Psoas muscle (tissue), 8 donors: Measurements from ENCODE around the gene RAB3IL1. TPM values are rescaled to one million over a fixed set of nuclear protein-coding genes. Genes with fewer than 3 reads are reported as not detected.

Source experiments
- ATAC-seq, 4 donors: fragments of 200-7000 bp; cut with Tn5 transposase; one replicate each; pipeline ENCODE4 v1.9.1; 2020; ENCODE audit warnings: moderate library complexity in 3 of 4, mild to moderate bottlenecking in 2 of 4
- DNase-seq, 2 donors: peaks; one replicate each; pipeline ENCODE4 v3.0.0-alpha.2; 2020
- H3K27ac ChIP-seq: fragments of 200-600 bp; one replicate; pipeline ENCODE4 v1.8.0; 2022
- H3K27me3 ChIP-seq, 3 donors: fragments of 200-600 bp in 1 of 3; one replicate each; pipeline versions ENCODE4 v1.6.1 to v1.8.0; 2013 to 2022; ENCODE audit warnings: low read length in 2 of 3, mild to moderate bottlenecking in 2 of 3, moderate library complexity in 1 of 3; ENCODE audit not compliant: insufficient read depth in 3 of 3
- H3K36me3 ChIP-seq, 2 donors: fragments of 200-600 bp in 1 of 2; one replicate each; pipeline versions ENCODE4 v1.6.1 to v1.8.0; 2013 to 2022; ENCODE audit warnings: low read depth in 1 of 2, mild to moderate bottlenecking in 1 of 2, moderate library complexity in 1 of 2; ENCODE audit not compliant: insufficient read depth in 1 of 2
- H3K4me1 ChIP-seq: fragments of 200-600 bp; one replicate; pipeline ENCODE4 v1.8.0; 2022
- H3K4me3 ChIP-seq: fragments of 200-600 bp; one replicate; pipeline ENCODE4 v1.8.0; 2022; ENCODE audit warnings: mild to moderate bottlenecking
- H3K9me3 ChIP-seq: fragments of 200-600 bp; one replicate; pipeline ENCODE4 v1.8.0; 2022
- CTCF ChIP-seq: fragments of 200-600 bp; IDR thresholded peaks from one replicate; pipeline ENCODE4 v1.8.0; 2022; ENCODE audit warnings: antibody characterized with exemption
- WGBS, 3 donors: extraction: QIAGEN DNeasy Blood & Tissue Kit; methylation state at CpG; one replicate each; pipeline versions ENCODE4 v1.1.6 to v1.1.7; 2013; 5-methylcytosine and 5-hydroxymethylcytosine counted together
- intact Hi-C, 2 donors: fragments of 100-400 bp; cut with DNase I; formaldehyde crosslinking; loops; one replicate each; pipeline versions ENCODE4 v1.11.0 to v1.14.2; 2022
- polyA plus RNA-seq, 3 donors: library from polyadenylated mRNA; stranded (reverse); fragments of 200-250 nt; gene quantifications; one replicate each; pipeline ENCODE4 v1.2.3, GENCODE V29; 2013
- total RNA-seq, 4 donors: library from RNA; stranded (reverse); fragmentation: NEBNext Ultra II Directional in 2 of 4; extraction: Animal tissue kit (Norgen Biotek cat#: 25700) in 2 of 4; gene quantifications; one replicate each; pipeline versions ENCODE4 v1.2.1 to v1.2.4, GENCODE V29; 2021 to 2023
- donor health status: healthy with polysubstance abuse.
- donor health status: DM: no; HTN: no; CAD: no; lungs with moderate emphysema.
- donor health status: Bipolar disorder and iron deficiency.
- donor health status: healthy.
- donor health status: DM: yes; HTN: yes; CAD: no.
- donor health status: DM: no; HTN: no; CAD: no.
- donor health status: DM: no; HTN: no; CAD: no.
- donor health status: DM: yes; HTN: yes; CAD: no.

Gene RAB3IL1
- total and polyA plus RNA-seq, 7 donors = 1.7 to 5.9 (median 4.9) TPM

- Histone ChIP-seq H3K4me3 (no peak overlapping the region), H3K27me3 (no peaks in the 10 kb centered on the region), H3K27ac (no peak overlapping the region), H3K4me1 (peaks cover 7% of the 10 kb centered on the region), H3K9me3 (no peaks in the 10 kb centered on the region), H3K36me3 (peaks cover 10 to 53% of the 10 kb centered on the region in 2 donors)
- ATAC-seq (peak in 2 of 4 donors; percentile 43 to 46), DNase-seq (no peak)
- TF ChIP-seq CTCF = no peak
- intact Hi-C loops = loop anchor here in 1 of 2 donors (5.0 kb wide), 1 partner anchor 77 kb away; no protein-coding TSS in a partner anchor
- 28 to 49% (median 36%) methylated on average over 12 of the region's 12 CpGs for WGBS, 3 donors
Observed at GRCh38 chr11:61874377-61874809, 43.0 kb downstream of the RAB3IL1 start.

GRCh38 chr11:61873588-61874376, 43.6 kb downstream of the RAB3IL1 start:
- TF ChIP-seq CTCF = no peak
- no peak overlapping the region for H3K27ac ChIP-seq
- 51 to 71% (median 53%) methylated on average over 15 to 16 of the region's 16 CpGs for WGBS, 3 donors
- no peak overlapping the region for H3K4me3 ChIP-seq
- no peaks in the 10 kb centered on the region for H3K9me3 ChIP-seq
- peaks cover 7% of the 10 kb centered on the region for H3K4me1 ChIP-seq
- intact Hi-C loops = loop anchor here in 1 of 2 donors (5.0 kb wide), 1 partner anchor 76 kb away; no protein-coding TSS in a partner anchor
- H3K36me3 ChIP-seq = peaks cover 7 to 47% of the 10 kb centered on the region in 2 donors
- H3K27me3 ChIP-seq = no peaks in the 10 kb centered on the region
- DNase-seq = peak in 1 of 2 donors; percentile 32
- ATAC-seq = no peak

GRCh38 chr11:61872935-61873565, 44.3 kb downstream of the RAB3IL1 start:
- peaks cover 7% of the 10 kb centered on the region for H3K4me1 ChIP-seq
- H3K4me3 ChIP-seq = no peak overlapping the region
- ATAC-seq (no peak), DNase-seq (peak in 1 of 2 donors; percentile 42)
- no peaks in the 10 kb centered on the region for H3K27me3 ChIP-seq
- 88 to 93% (median 91%) methylated on average over 20 of the region's 20 CpGs for WGBS, 3 donors
- H3K27ac ChIP-seq = no peak overlapping the region
- intact Hi-C loops = loop anchor here in 1 of 2 donors (5.0 kb wide), 1 partner anchor 76 kb away; no protein-coding TSS in a partner anchor
- no peaks in the 10 kb centered on the region for H3K9me3 ChIP-seq
- TF ChIP-seq CTCF = no peak
- H3K36me3 ChIP-seq = peaks cover 4 to 41% of the 10 kb centered on the region in 2 donors

- Histone ChIP-seq H3K27me3 (no peaks in the 10 kb centered on the region), H3K4me3 (peak overlapping the region; percentile 20), H3K27ac (peak overlapping the region; percentile 30), H3K36me3 (peaks cover 0 to 22% of the 10 kb centered on the region in 2 donors), H3K4me1 (peaks cover 7% of the 10 kb centered on the region), H3K9me3 (no peaks in the 10 kb centered on the region)
- peak; percentile 84 to 94 (median 92) for ATAC-seq
- TF ChIP-seq CTCF = peak; percentile 93
- 4 to 6% (median 5%) methylated on average over 23 to 24 of the region's 24 CpGs for WGBS, 3 donors
- intact Hi-C loops = loop anchor here (1.0 to 5.0 kb wide), 2 partner anchors 74 to 76 kb away; no protein-coding TSS in a partner anchor
- peak; percentile 82 to 89 for DNase-seq
Observed at GRCh38 chr11:61871158-61871597, 46.2 kb downstream of the RAB3IL1 start.
